RPMI8226 (cell line): ENCODE measurements around the gene DLEU7.

ENCODE experiments used
- DNase-seq: peaks from one replicate; pipeline ENCODE4 v3.0.0-alpha.2; 2015

Gene DLEU7

DNA sequence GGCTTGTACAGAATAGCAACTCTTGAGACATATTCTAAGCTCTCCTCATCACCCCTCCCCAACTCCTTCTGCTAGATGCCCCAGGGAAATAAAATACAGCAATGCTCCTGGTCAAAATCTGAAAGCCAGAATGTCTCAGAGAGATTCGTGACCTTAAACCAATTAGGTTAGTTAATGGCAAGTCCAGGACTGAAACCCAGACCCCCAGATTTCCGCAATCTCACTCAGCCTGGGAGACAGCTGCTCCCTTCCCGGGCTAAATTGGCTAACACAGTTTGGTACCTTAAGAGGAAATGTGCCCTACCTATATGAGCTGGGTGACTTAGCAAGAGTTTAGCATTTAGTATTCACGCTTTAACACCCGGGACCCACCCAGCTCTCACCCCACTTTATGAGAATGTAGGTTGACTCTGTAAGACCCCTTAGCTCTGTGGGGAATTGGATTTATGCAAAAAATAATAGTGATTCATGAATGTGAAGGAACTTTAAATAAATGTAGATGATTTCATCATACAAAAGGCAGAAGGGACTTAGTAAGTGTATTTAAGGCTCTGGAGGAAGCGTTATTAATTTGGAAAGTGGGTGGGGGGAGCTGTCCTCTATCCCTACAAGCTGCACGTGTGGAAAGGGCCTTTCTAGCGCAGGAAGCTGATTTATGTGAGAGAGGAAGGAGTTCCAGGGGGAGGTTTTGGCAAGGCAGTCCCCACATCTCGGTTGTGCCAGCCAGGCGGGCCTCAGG, 1.1 kb downstream of the DLEU7 start:
- no peak for DNase-seq

DNA sequence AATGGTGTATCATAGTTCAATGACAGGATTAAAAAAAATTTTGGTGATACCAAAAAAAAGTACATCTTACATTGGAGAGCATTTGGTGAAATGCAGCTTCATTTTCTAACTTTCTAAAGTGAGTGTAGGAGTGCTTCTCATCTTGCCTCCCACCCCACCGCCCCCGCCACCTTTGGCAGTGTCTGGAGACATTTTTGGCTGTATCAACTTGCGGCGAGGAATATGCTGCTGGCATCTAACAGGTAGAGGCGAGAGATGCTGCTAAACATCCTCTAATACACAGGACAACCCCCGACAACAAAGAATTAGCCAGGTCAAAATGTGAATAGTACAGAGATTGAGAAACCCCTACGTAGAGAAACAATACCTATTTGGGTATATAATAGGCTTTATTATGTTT, 1.7 kb downstream of the DLEU7 start:
- no peak for DNase-seq

DNA sequence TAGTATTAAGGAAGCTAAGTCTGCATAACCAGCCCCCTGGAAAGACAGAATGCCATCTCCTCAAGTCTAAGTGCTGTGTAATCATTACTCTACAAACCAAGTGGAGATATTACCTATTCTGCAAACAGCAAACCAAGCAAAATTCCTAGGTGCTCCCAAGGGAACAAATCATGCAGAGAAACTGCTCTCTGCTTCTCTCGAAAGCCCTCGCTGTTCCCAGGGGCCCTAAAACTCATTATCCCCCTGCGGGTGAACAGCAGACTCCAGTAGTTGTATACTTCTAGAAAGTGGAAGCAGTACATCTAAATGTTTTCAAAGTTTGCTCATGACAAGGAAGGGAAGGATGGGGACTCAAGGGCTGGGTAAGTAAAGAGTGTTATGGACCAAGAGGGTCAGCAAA, 3.2 kb downstream of the DLEU7 start:
- no peak for DNase-seq

- DNase-seq: no peak
These were observed 3.7 kb downstream of the DLEU7 start for GRCh38 chr13:50839828-50840227.

- no peak for DNase-seq
These were observed 4.8 kb downstream of the DLEU7 start for GRCh38 chr13:50838701-50839100.

DNA sequence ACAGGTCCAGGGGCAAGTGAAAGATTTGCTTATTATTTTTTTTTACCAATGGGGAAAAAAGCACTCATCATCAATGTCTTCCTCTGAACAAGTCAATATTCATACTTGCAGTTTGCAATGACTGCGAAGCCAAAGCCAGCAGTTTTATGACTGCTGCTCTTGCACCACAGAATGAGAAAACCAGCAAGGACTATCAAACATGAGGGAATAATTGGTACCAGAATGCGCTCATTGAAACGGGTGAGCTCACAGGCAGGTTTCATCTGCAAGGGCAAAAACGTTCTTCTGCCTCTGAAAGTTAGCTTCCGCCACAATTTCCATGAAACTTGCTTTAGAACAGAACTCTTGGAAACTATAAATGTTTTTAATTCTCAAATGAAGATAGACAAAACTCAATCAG, 5.5 kb downstream of the DLEU7 start:
- no peak for DNase-seq

- no peak for DNase-seq
These were observed 12.0 kb downstream of the DLEU7 start for GRCh38 chr13:50831512-50831911.

- DNase-seq: no peak
These were observed 13.6 kb downstream of the DLEU7 start for GRCh38 chr13:50829896-50830295.

- no peak for DNase-seq
These were observed 14.3 kb downstream of the DLEU7 start for GRCh38 chr13:50829226-50829625.

GRCh38 chr13:50826035-50826434, 17.5 kb downstream of the DLEU7 start:
- DNase-seq: no peak

GRCh38 chr13:50812242-50812641, 31.2 kb downstream of the DLEU7 start:
- DNase-seq: no peak

- peak; percentile 60 for DNase-seq
These were observed 32.5 kb downstream of the DLEU7 start for GRCh38 chr13:50810998-50811397.

DNA sequence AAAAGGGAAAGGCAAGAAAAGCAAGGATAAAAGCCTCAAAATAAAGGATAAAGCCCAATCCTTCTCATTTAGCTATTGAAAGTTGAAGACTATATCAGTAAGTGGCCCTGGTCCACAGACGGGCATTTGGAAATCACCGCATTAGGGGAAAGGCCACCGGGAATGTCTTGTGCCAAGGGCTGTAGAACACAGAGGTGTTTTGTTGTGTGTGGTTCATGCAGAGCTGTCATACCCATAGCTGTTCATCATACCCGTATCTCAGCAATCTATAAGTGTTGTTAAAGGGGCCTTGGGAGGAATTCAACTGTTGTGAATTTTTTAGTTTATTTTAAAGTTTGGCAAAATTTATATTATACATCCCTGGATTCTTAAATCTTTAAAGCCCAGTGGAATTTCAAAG, 33.0 kb downstream of the DLEU7 start:
- no peak for DNase-seq

DNA sequence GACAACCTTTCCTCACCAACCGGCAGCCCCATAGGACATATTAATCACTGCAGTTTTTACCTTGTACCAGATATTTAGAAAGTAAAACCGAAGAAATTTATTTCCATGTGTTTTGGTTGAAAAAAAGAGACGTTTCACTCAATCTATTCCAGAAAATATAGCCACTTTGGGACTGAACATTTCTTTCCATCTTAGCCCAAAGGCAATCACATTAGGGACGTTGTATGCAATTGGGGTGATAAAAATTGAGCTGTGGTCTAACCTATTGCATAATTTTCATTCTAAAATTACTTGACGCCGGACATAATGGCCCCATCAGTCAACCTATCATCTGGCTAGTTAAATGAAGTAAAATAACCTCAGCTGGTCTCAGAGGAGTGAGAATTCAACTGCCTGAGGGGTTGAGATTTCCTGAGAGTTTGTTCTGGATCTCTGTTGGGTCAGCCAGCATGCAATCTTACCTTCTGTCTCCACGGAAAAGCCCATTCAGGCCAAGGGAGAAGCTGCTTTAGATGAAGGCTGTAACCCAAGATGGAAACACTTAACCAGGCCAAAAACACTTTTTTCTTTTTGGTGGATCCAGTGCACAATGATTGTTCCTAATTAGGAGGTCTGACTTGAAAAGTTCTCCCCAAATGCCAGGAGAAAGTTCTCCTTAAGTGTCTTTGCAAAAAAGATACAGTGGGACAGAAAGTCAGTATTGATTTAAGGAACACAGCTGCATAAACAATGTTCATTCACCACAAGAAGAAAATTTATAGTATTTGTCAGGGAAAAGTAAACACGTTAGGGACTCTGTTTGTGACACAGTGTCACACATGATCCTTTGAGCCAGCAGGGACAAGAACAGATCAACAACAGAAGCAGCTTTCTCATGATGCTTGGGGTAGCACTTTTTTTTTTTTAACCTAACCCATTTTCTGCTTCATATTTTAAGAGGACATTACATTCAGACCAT, 34.1 kb downstream of the DLEU7 start:
- DNase-seq: no peak

- DNase-seq: no peak
These were observed 37.7 kb downstream of the DLEU7 start for GRCh38 chr13:50805805-50806204.

- DNase-seq: peak; percentile 62
These were observed 42.2 kb downstream of the DLEU7 start for GRCh38 chr13:50801087-50801931.

GRCh38 chr13:50800091-50800739, 43.3 kb downstream of the DLEU7 start:
- DNase-seq: no peak

DNA sequence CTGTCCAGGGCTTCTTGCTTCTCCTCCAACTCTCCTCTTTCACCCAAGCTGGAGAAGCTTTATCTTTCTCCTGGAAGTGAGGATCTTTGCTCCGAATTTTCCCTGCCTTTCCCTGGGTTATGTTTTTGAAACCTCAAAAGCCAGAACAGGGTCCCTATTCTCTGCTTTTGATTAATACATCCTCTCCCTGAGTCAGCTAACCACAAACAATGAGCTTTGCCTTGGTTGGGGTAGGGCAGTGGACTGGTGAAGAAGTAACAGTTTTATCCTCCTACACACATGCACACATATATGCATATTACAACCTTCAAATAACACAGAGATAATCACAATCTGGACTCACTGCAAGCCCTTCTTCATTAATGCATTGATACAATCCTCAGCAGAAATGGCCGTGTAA, 44.6 kb downstream of the DLEU7 start:
- no peak for DNase-seq

DNA sequence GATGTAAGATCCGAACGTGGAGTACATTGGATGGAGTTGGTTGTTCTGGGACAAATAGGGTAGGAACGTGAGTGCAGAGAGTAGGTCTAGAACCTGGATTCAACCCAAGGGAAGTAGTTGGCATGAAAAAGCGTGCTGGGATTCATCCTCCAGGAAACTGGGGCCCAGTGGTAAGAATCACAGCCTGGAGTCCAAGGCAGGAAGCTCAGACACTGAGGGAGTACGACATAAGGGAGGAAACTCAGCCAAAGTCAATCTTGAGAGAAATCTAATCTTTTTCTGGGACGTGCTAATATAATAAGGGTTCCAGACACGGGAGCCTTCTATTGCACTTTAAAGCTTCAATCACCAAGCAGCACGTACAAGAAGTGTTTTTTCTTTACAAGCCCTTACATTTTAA, 46.4 kb downstream of the DLEU7 start:
- no peak for DNase-seq

DNA sequence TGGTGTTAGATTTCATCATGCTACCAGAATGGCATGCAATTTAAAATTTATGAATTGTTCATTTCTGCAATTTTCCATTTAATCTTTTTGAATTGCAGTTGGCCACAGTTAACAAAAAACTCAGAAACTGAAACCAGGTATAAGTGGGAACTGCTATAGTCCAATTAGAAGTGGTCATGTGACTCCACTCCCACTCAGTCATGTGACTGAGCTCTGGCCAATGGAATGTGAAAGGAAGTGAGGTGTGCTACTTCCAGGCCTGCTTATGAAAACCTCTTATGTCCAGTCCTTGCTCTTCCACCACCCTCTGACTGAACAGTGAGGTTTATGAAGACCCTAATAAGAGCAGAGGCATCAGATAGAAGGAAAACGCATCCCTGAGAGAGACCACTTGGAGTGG, 47.0 kb downstream of the DLEU7 start:
- no peak for DNase-seq

DNA sequence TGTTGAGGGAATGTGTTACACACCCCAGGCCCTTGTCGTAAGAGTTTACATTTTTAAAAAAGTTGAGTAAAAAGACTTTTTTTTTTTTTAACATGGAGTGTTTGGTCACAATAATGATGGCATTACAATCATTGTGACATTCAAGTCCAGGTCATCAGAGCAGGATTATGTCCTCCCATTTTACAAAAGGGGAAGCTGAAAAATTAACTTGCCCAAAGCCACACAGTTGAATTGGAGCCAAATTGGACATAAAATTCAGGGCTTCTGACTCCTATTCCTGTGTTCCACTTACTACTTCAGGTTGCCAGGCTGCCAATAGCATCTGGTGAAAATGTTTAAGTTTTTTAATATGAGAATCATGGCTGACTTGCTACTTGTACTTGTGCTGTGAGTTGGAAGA, 49.3 kb downstream of the DLEU7 start:
- DNase-seq: no peak

- DNase-seq: no peak
These were observed 50.5 kb downstream of the DLEU7 start for GRCh38 chr13:50793026-50793425.
